Stimulated activated CD4-positive, alpha-beta T cell treated with anti-CD3 and anti-CD28 coated beads, Interleukin-1b, Interleukin-23, amount 100 ng/mL, for 24 hours (primary cell): Measurements from ENCODE around the gene DPP4.
"Not testable (repeated sequence)": the region's sequence is repeated elsewhere in the genome, so short reads cannot be mapped to it uniquely, and the experiment has no call there.

Experiments
- DNase-seq, 4 experiments: peaks; one replicate each; pipeline ENCODE4 v3.0.0-alpha.2; 2020; ENCODE audit warnings: low read depth in 4 of 4, low spot score in 1 of 4

DPP4 gene

DNA sequence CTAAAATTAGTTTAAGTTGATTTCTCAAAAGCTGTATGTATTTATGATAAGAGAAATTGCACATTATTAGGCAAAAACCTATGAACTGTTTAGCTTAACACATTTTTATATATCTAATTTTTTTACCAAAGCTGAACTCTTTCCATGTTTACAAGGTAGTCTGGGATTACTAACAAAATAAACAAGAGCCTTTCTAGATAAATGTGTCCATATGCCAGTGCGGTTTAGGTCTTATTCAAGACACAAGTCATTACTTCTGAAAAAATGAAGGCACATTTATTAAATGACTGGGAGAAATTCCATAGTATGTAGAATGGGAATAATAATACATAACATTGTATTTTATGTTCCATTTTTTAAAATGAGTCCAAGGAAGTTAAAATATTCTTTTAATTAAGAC, 82.0 kb downstream of the DPP4 start:
- DNase-seq = no peak

DNA sequence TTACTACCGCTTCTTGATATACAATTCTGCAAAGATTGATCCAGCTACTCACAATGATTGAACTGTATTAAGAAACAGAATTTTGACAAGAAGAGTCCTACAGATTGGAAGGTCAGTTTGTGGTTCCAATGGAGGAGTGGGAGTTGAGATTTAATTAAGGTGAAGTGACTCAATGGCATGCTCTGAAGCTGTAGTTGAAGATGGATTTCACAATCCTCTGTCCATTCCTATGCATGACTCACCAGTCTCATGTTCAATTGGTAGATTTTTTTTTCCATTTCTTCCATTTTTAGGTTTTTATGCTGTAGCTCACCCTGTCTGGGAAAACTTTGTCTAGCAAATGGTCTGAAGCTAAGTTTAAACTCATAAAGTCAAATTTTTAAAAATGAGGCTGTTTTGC, 83.3 kb downstream of the DPP4 start:
- DNase-seq = no peak

DNA sequence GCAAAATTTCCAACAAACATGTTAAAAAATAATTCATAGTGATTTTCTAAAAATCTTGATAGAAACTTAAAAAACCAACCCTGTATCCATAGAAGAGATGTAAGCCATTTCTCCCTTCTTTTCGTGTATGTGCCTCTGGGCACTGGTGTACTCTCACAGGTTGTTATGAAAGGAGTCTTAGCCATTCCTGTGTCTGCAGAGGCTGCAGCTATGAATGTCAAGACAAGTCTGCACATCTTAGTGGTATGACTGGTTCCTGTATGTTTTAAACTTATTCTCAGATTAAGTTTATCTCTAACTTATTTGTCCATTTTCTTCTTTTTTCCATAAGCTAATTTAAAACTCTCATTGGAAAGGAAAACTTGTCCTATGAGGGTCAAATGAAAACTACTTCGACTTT, 84.0 kb downstream of the DPP4 start:
- DNase-seq = no peak

DNA sequence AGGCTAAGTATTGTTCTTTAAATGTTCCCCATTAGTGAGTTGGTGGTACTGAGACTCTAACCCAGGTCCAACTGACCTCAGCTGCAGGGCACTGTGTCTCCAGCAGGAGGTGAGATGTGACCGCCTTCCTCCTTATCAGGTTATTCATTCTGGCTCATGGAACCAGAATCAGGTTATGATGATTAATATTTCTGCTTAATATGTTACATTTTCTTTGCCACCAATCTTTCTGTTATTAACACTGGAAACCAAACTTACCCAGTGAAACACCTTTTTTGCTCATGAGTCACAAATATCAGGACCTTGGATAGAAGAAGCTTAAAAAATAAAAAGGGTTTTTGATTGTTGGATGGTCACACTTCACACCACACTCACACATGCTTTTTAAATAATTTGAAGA, 85.4 kb downstream of the DPP4 start:
- no peak for DNase-seq

DNA sequence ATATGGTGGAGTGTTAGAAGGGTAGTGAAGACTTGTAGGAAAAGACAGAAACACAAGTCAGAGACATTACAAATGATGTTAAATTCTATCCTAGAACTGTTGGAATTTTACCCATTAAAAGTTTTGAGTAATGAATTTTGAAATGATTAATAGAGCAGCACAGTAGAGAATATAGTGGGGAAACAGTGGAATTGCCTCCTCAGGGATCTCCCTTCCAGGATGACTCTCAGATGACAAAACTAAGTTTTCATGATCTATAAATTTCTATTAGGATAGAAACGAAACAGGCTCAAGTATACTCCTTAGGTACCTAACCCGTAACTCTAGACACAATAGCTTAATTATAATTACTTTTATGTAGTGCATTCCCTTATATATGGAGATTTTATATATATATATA, 86.7 kb downstream of the DPP4 start:
- no peak for DNase-seq

DNA sequence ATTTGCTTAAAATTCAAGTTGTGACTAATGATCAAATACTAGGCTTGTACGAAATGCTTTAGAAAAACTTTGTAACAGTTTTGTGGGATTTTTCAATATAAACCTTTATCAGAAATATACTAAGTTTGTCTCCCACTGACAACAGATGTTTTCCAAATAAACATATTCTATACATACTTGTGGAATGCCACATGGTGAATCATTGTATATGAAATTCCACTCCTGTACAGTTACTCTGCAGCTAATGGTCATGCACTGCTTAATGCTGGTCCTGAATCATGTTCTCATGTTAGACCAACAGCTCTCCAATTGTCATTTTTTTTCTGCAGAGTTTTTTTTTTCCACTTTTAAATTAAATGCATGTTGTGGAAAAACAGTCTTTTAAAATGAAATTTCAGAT, 90.1 kb downstream of the DPP4 start:
- DNase-seq = no peak

DNA sequence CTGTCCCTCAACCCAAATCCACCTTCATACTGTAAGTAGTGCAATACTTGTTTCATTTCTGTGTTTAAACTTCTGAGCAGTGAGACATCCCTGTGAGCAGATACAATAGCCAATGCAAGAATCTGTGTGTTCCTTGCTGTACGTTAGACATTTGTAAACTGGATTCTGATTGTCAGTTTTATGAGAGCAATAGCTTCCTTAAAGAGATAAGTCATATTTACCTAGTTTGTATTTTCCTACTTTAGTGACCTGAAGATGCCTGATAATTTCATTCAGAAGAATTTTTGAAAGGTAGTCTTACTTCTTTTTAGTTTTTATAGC, 90.7 kb downstream of the DPP4 start:
- DNase-seq = no peak

DNA sequence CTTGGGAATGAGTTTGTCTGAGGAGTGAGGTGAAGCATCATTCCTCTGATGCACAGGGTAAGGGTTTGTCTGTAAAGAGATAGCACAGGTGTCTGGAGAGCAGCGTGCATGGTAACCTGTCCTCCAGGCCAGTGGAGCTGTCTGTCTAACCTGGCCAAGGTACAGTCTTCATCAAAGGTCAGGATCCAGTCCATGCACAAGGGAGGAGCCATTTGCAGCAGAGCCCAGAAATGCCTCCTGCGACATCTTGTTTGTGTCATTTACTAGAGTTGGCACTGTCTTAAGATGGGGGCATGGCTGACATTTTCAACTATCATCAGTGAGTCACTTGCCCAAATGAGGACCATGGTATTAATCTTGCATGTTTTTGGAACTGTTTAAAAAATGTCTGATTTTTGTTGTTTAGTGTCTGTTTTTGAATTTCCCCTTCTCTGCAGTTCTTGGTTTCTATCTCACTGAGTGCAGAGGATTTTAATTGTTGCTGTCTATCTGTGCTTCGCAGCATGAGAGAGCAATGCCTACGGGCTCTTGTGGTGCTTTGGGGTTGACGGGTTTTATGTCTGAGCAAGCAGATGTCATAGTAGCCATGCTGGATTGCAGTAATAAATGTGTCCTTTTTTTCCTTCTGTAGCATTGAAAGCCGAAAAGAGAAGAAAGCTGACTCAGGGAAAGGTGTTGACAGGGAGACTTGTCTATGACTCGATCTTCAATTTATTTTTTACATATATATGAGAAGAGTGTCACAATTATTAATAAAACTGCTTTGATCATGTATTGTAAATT, 91.3 kb downstream of the DPP4 start:
- no peak for DNase-seq

DNA sequence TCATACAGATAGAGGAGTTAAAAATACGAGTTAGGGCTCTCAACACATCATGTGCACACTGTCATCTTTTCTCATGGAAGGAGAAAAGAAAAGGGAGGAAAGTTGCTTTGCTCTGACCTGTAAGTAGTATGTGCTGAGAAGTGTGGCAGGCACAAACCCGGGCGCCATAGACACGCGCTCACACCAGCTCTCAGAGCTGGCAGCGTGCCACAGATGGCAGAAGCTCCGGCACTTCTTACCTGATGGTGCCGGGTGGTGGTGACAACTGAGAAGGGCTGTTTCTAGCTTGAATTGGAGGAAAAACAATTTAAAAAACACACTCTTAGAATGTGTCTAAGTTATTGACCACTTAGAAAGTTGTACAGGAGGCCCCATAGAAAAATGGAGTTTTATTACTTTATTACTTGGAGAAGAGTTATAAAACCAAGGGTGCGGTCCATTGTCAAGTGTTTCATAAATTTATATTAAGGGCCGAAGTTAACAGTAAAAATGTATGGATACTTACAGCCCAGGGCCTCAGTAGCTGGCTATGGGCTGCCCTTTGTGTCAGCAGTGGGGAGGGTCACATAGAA, 92.2 kb downstream of the DPP4 start:
- DNase-seq = no peak

DNA sequence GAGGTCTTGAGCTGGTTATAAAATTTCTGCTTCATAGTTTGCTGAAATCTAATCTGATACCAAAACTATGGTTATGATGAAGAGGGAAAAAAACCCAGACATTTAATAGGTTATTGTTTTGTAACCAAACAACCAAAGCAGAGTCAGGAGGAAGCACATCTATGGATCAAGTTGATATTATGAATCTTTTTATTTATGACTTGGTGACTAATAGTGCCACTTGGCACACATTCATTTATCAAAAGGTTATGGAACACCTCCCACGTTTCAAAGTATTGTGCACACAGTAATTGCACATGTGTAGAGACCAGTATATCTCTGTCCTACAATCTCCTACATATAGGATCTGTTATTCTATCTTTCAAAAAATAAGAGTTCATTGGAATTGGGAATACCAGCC, 93.0 kb downstream of the DPP4 start:
- no peak for DNase-seq

DNA sequence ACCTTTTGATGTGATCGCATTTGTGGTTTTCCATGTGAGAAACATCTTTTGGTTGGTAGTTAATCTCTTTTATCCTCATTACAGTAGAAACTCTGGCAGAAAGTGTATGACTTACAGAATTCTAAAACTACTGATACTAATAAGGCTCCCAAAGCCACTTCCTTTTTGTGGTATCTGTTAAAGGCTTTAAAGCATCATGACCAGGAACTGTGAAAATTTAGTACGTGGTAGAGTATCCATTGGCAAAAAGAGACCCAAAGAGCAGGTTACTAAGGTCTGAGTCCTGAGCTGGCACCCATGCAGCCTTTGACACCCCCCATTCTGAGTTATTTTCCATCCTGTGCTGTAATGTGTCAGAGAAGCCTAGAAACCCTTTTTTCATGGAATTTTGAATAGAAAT, 94.5 kb downstream of the DPP4 start:
- DNase-seq = no peak

DNA sequence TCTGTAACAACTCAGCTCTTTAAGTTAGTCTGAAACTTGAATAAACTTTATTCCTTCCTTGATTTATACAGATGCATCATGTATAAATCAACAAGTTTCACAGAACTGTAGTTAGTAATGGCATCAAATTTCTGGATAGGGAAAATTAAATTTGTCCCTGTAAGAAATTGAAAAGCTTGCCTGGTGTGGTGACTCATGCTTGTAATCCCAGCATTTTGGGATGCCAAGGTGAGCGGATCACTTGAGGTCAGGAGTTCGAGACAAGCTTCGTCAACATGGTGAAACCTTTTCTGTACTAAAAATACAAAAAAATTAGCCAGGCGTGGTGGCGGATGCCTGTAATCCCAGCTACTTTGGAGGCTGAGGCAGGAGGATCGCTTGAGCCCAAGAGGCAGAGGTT, 96.1 kb downstream of the DPP4 start:
- not testable (repeated sequence) for DNase-seq

DNA sequence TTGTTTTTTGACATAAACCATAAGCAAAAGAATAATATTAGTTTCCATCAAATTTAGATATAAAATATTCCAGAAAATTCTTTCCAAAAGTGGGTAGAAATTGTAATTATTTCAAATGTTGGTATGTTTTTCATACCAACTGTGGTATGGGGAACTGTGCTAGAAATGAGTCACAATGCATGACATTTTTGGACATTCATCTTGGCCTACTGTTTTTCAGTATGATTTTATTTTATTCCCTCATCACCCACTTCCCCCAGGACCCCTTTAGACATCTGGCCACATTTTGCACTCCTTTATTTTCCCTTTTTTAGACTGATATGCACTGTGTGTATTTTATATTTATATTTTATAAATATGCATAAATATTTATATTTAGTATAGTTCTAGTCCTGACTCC, 97.1 kb downstream of the DPP4 start:
- DNase-seq = no peak

DNA sequence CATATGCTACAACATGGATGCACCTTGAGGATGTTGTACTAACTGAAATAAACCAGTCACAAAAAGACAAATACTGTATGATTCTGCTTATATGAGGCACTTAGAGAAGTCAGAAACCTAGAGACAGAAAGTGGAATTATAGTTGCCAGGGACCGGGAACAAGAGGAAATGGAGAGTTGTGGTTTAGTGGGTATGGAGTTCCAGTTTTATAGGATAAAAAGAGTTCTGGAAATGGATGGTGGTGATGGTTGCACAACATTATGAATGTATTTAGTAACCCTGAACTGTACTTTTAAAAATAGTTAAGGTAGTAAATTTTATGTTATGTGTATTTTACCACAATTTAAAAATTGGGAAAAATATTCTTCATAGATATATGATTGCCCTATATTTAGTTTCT, 97.7 kb downstream of the DPP4 start:
- no peak for DNase-seq

DNA sequence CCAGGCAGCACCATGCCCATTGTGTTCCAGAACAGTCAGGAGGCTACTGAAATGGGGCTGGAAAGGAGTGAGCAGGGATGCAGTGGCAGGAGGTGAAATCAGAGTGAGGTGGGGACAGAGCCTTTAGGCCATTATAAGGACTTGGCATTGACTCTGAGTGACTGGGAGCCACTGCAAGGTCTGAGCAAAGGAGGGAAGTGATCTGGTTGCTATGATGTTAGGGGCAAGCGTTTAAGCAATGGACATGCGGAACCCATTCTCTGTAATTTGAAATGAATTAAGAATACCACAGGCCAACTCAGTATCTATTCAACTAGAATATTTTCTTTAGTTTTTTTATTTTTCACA, 98.2 kb downstream of the DPP4 start:
- DNase-seq = no peak

DNA sequence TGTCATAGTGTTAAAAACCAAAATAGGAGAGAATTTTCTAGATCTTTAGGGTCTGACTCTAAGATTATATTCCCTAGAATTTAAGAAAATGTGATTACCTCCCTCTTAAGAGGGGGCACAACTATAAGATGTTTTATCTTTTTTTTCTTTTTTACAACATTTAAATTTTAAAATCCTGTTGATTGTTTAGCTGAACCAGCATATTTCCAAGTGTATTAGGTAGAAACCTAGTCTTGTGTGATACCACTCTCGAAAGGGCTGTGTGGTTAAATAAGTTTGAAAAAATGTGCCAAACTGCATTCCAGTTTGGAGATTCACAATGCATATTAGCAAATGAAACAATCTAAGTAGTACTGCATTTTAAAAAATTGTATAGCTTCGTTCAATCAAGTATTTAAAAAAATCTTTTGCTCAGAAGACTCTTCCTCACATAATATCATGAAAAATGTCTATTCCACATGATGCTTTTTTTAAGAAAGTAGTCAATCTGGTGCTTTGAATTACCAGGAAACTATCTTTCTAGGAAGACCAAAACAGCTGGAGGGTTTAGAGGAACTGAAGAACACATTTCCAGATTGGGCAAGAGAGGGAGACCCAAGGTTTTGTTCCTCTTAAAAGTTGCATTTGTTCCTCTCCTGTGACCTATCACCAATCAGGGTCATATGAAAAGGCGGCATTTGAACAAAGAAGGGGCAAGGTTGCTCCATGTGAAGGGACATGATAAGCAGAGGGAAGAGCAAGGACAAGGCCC, 98.8 kb downstream of the DPP4 start:
- DNase-seq = no peak

DNA sequence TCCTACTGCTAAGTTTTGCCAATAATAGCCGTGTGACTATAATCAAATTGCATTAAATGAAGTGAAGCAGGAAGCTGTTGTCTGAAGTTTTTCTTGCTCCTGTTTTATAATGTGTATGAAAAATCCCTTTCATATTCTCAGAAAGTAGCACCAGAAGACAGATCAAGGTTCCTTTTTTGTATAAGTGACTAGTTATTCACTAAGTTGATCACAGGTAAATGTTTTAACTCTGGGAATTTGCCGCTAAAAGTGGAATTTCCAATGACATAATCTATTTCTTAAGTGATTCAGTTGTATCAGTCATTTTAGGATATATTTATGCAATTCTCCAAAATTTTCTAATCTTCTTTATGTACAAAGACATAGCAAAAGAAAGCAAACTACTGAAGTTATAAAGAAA, 99.6 kb downstream of the DPP4 start:
- no peak for DNase-seq

DNA sequence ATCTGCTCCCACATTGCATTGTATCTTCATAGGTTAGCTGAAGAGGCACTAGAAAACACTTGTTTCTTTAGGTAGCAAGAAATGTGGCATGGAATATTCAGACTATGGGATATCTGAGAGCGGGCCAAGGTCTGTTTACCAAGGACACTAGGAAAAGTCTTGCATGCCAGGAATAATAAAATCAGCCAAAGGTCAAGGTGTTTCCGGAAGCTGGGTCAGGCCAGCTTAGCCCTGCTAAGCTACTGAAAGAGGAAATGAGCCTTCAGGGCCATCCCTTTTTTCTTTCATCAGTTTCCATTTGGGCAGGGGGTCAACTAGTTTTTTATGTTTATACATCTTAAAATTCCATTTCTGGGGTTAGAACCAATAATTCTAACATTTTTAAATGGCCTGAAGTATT, 101.1 kb downstream of the DPP4 start:
- no peak for DNase-seq

DNA sequence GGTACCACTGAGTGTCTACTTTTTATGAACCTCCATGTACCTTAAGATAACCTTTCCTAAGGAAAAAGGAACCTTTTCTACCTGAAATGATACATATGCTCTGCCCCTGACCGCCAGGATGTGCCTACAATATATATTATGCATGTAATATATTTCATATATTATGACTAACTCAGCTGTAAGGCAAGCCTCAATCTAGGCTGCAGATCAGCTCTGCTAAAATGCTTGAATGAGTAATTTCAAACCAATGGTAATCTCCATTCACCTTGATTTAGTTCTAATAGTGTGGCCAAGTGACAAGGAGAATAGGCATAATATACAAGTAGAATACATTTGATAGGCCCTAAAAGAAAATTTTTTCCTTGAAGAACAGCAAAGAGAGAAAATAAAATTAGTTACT, 101.8 kb downstream of the DPP4 start:
- no peak for DNase-seq

DNA sequence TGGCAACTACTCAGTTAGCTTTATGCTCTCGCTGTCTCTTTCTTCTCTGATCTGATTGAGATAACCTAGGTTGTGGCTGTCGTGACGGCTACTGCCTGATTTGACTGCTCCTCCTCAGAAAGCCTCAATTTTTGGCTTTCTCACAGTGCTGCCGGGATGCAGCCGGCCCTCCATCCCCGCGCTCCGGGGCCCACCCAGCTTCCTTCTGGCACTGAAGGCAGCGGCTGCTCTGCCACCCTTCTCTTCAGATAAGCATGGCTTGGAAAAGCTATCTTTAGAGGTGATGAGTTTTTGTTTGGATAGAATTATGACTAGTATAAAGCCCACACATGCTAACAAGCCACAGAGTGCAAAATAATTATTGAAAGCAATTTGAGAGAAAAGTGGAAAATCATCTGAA, 102.5 kb downstream of the DPP4 start:
- no peak for DNase-seq

DNA sequence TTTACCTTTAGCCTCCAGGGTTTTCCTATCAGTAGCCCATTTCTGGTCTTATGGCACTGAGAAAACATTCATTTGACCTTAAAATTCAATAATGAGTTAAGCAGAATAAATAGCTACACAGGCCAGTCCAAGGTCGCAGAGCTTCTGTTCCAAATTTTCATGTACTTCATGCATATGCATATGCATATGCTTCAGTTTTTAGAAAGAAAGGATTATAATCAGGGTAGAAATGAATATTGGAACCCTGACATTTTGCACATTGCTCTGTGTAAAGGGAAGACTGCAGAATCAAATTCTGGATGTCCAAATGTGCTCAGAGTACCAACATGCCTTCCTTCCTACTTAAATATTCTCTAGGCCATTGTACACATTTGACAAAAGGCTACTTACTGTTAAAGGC, 104.9 kb downstream of the DPP4 start:
- no peak for DNase-seq

DNA sequence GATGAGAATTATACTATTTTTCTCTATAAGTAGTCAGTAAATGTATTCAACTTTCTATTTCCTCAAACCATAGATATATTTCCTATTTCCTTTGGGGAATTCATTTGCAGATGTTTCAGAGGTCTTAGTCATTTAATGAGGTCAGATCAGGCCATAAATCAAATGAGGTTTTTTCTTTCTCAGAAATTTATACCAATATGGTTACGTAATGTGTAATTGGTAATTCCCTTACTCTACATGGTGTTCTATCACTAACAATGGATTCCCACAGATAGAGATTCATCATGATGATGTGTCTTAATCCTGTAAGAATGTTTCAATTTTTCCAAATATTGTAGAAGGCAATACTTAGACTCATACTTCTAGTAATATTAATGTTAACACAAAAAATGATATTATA, 108.0 kb downstream of the DPP4 start:
- no peak for DNase-seq

DNA sequence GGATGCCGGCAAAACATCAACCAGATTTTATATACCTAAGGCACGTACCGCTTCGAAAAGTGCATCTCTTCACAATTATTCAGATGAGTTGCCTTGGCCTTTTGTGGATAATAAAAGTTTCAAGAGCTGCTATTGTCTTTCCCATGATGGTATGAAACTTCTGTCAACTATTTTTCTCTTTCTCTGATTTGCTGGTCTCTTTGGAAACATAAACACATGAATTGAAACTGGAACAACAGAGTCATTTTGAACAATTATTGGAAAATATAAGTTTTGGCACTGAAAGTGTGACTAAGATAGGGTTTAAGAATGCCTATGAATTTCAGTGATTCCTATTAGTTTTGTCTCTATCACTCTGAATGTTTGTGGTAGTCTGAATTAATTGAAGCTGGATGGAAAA, 109.9 kb downstream of the DPP4 start:
- DNase-seq = no peak
